OCI-LY7 (cell line): ENCODE measurements around the gene CNNM2.

Source experiments
- CTCF ChIP-seq: fragments of 200-600 bp; sonication (generic); conservative IDR thresholded peaks from 2 replicates; pipeline ENCODE4 v1.5.1; 2014; ENCODE audit warnings: mild to moderate bottlenecking, antibody characterized with exemption, low read length, moderate library complexity, mixed read lengths
- EZH2phosphoT487 ChIP-seq: fragments of 200-600 bp; sonication (generic); IDR thresholded peaks from 2 replicates; pipeline ENCODE4 v1.6.1; 2018; ENCODE audit warnings: low read depth, borderline replicate concordance, mild to moderate bottlenecking, mixed run types, antibody characterized with exemption, low read length, moderate library complexity, mixed read lengths

GRCh38 chr10:102985811-102986210 lies 67.7 kb downstream of the CNNM2 start:
- TF ChIP-seq CTCF (no peak), EZH2phosphoT487 (no peak)
